Muscle layer of duodenum (tissue), 2 donors: ENCODE measurements around the gene HM13.
"Not testable (repeated sequence)": the region's sequence is repeated elsewhere in the genome, so short reads cannot be mapped to it uniquely, and the experiment has no call there.

Experiments used
- H3K27ac ChIP-seq: one replicate; pipeline ENCODE4 v1.7.0; 2013; ENCODE audit warnings: mild to moderate bottlenecking, low read length
- H3K27me3 ChIP-seq: one replicate; pipeline ENCODE4 v1.7.0; 2013; ENCODE audit warnings: low read depth, mild to moderate bottlenecking, control low read depth, low read length
- H3K36me3 ChIP-seq, 2 donors: one replicate each; pipeline ENCODE4 v1.7.0; 2013; ENCODE audit warnings: low read length in 2 of 2, control low read depth in 1 of 2, mild to moderate bottlenecking in 1 of 2; ENCODE audit not compliant: insufficient read depth in 2 of 2, control insufficient read depth in 1 of 2
- H3K4me1 ChIP-seq, 2 donors: one replicate each; pipeline ENCODE4 v1.7.0; 2013; ENCODE audit warnings: low read length in 2 of 2, mild to moderate bottlenecking in 2 of 2, control low read depth in 1 of 2, moderate library complexity in 1 of 2; ENCODE audit not compliant: insufficient read depth in 2 of 2, control insufficient read depth in 1 of 2
- H3K4me3 ChIP-seq, 2 donors: one replicate each; pipeline ENCODE4 v1.7.0; 2013; ENCODE audit warnings: low read length in 2 of 2, low read depth in 1 of 2, mild to moderate bottlenecking in 1 of 2
- H3K9me3 ChIP-seq, 2 donors: one replicate each; pipeline ENCODE4 v1.7.0; 2013; ENCODE audit warnings: low read length in 2 of 2, control low read depth in 1 of 2, mild to moderate bottlenecking in 1 of 2; ENCODE audit not compliant: control insufficient read depth in 1 of 2
- donor health status: healthy.

HM13 gene

GRCh38 chr20:31484001-31484400, 30.2 kb upstream of the HM13 start:
- Histone ChIP-seq H3K36me3 (no peaks in the 10 kb centered on the region), H3K4me3 (no peak overlapping the region), H3K9me3 (no peaks in the 10 kb centered on the region), H3K27me3 (no peaks in the 10 kb centered on the region), H3K27ac (no peak overlapping the region), H3K4me1 (peaks cover 4 to 13% of the 10 kb centered on the region in 2 donors)

GRCh38 chr20:31485450-31486339, 28.5 kb upstream of the HM13 start:
- no peaks in the 10 kb centered on the region for H3K9me3 ChIP-seq
- peaks cover 4 to 13% of the 10 kb centered on the region in 2 donors for H3K4me1 ChIP-seq
- no peaks in the 10 kb centered on the region for H3K36me3 ChIP-seq
- no peaks in the 10 kb centered on the region for H3K27me3 ChIP-seq
- H3K27ac ChIP-seq = peak overlapping the region; percentile 68
- peak overlapping the region in 1 of 2 donors; percentile 48 for H3K4me3 ChIP-seq

- Histone ChIP-seq H3K9me3 (no peaks in the 10 kb centered on the region), H3K36me3 (no peaks in the 10 kb centered on the region), H3K27ac (no peak overlapping the region), H3K4me3 (no peak overlapping the region), H3K27me3 (no peaks in the 10 kb centered on the region), H3K4me1 (peaks cover 4 to 13% of the 10 kb centered on the region in 2 donors)
Measured at GRCh38 chr20:31488115-31488514, 26.1 kb upstream of the HM13 start.

DNA sequence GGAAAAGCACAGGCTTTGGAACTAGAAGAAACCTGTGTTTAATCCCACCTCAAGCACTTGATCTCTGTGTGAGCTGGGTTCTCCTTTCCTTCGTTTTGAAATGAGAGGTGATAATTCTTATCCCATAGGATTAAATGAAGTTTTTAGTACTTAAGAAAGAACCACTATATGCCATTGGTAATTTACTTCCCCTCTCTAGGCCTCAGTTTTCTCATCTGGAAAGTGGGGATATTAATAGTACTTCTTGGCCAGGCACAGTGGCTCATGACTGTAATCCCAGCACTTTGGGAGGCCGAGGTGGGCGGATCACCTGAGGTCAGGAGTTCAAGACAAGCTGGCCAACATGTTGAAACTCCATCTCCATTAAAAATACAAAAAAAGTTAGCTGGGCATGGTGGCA, 25.1 kb upstream of the HM13 start:
- Histone ChIP-seq H3K36me3 (no peaks in the 10 kb centered on the region), H3K27me3 (no peaks in the 10 kb centered on the region), H3K27ac (no peak overlapping the region), H3K4me3 (no peak overlapping the region), H3K4me1 (peaks cover 4 to 12% of the 10 kb centered on the region in 2 donors), H3K9me3 (no peaks in the 10 kb centered on the region)

DNA sequence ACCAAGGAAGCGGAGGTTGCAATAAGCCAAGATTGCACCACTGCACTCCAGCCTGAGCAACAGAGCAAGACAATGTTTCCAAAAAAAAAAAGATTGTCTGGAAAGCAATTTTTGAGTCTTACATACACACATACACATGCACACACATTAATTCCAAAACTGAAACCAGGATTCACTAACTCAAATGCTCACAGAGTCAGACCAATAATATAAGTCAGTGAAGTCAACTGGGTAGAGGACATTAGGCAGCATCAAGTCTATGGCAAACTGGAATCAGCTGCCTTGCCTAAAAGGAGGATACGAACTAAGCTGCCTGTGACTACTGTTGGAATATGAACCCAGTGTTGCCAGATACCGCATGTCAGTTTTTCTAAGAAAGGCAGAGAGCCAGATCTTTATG, 23.5 kb upstream of the HM13 start:
- Histone ChIP-seq H3K36me3 (no peaks in the 10 kb centered on the region), H3K9me3 (no peaks in the 10 kb centered on the region)

DNA sequence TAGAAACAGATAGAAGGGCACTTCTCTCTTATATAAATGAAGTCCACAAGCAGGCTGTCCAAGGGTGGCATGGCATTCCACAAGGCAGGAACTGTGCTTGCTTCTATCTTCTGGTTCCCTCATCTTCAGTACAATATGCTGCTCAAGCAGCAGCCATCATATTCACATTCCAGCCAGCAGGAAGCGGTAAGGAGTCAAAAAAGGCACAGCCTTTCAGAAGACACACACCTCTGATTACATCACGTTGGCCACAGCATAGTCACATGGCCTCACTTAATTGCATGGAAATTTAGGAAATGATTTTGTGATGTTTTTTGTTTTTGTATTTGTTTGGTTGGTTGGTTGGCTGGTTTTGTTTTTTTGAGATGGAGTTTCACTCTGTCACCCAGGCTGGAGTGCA, 20.1 kb upstream of the HM13 start:
- H3K27me3 ChIP-seq = no peaks in the 10 kb centered on the region
- H3K36me3 ChIP-seq = no peaks in the 10 kb centered on the region
- no peak overlapping the region for H3K4me3 ChIP-seq
- no peak overlapping the region for H3K27ac ChIP-seq
- H3K9me3 ChIP-seq = no peaks in the 10 kb centered on the region
- H3K4me1 ChIP-seq = peaks cover 0 to 17% of the 10 kb centered on the region in 2 donors

More for the DNA sequence above, 23.5 kb upstream of the HM13 start:
- Histone ChIP-seq H3K27ac (no peak overlapping the region), H3K4me1 (peaks cover 4 to 8% of the 10 kb centered on the region in 2 donors), H3K27me3 (no peaks in the 10 kb centered on the region), H3K4me3 (no peak overlapping the region)

DNA sequence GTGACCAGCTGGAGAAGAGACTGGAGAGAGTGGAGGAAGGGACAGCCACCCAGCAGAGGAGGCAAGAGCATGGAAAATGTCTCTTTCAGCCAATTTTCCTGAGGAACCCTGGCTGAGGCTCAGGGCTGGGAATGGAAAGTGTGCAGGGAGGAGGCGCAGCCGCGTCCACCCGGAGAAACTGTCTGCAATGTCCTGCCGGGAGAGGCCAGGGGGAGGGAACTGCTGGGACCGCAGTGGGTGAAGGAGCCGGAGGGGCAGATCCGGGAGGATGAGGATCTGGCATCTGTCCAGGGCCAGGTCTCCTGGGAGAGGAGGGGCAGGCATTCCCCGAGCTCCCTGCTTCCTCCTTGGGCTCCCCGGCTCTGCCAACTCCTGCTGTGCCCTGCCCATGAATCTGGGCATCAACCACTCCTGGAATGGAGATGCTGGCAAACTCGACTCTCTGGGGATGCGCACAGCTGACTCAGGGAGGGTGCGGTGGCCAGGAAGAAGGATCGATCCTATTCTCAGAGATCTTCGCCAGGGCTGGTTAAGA, 17.4 kb upstream of the HM13 start:
- no peaks in the 10 kb centered on the region for H3K36me3 ChIP-seq
- peak overlapping the region; percentile 28 for H3K27ac ChIP-seq
- peak overlapping the region in 1 of 2 donors; percentile 10 for H3K4me3 ChIP-seq
- H3K4me1 ChIP-seq = peaks cover 0 to 17% of the 10 kb centered on the region in 2 donors
- H3K9me3 ChIP-seq = no peaks in the 10 kb centered on the region
- H3K27me3 ChIP-seq = no peaks in the 10 kb centered on the region

GRCh38 chr20:31497838-31498540, 16.3 kb upstream of the HM13 start:
- Histone ChIP-seq H3K36me3 (no peaks in the 10 kb centered on the region), H3K4me1 (peaks cover 0 to 17% of the 10 kb centered on the region in 2 donors), H3K27ac (no peak overlapping the region), H3K9me3 (no peaks in the 10 kb centered on the region), H3K27me3 (no peaks in the 10 kb centered on the region), H3K4me3 (no peak overlapping the region)

DNA sequence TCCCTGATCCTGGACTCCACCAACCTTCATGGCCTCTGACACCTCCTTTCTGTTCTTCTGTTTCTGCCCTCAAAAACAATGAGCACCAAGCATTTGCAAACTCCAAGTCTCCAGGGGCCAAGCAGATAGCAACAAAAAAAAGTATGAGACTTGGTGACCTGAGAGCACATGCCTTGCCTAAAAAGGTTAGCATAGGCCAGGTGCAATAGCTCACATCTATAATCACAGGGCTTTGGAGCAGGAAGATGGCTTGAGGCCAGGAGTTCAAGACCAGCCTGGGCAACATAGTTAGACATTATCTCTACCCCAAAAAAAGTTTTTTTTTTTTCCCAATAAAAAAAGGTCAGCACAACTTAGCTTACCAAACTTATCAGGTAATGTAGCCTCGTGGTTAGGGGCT, 13.7 kb upstream of the HM13 start:
- peaks cover 0 to 17% of the 10 kb centered on the region in 2 donors for H3K4me1 ChIP-seq
- no peak overlapping the region for H3K27ac ChIP-seq
- H3K27me3 ChIP-seq = no peaks in the 10 kb centered on the region
- no peak overlapping the region for H3K4me3 ChIP-seq
- no peaks in the 10 kb centered on the region for H3K36me3 ChIP-seq
- H3K9me3 ChIP-seq = no peaks in the 10 kb centered on the region

GRCh38 chr20:31502884-31503673, 11.2 kb upstream of the HM13 start:
- not testable (repeated sequence) for H3K4me3 ChIP-seq, H3K36me3 ChIP-seq, H3K27me3 ChIP-seq, H3K27ac ChIP-seq, H3K9me3 ChIP-seq, H3K4me1 ChIP-seq

GRCh38 chr20:31505903-31506302, 8.3 kb upstream of the HM13 start:
- no peak overlapping the region for H3K27ac ChIP-seq
- H3K27me3 ChIP-seq = no peaks in the 10 kb centered on the region
- H3K9me3 ChIP-seq = peaks cover 0 to 7% of the 10 kb centered on the region in 2 donors
- H3K4me3 ChIP-seq = no peak overlapping the region
- H3K4me1 ChIP-seq = no peaks in the 10 kb centered on the region
- no peaks in the 10 kb centered on the region for H3K36me3 ChIP-seq
